ENCODE measurements around the gene DIO1.

DIO1 gene

GRCh38 chr1:53944469-53945182 is 50.6 kb downstream of the DIO1 start:
- H2BK120ac ChIP-seq (ENCODE audit: low read depth, low read length), result no peak overlapping the region
- no peak overlapping the region for H3K18ac ChIP-seq (ENCODE audit: low read length)
- H4K8ac ChIP-seq (ENCODE audit: low read depth, low read length), result no peak overlapping the region
- peak overlapping the region; percentile 73 for H3K4me3 ChIP-seq (ENCODE audit: low read length)
- H2BK5ac ChIP-seq (ENCODE audit: low read length), result no peak overlapping the region
- H3K27me3 ChIP-seq (ENCODE audit: insufficient read depth, low read length, poor library complexity), result no peaks in the 10 kb centered on the region
- WGBS (ENCODE audit: extremely low coverage, insufficient coverage, low lambda C conversion rate), result no CpG with 5 or more reads among the region's 20 CpGs
- no peak overlapping the region for H3K27ac ChIP-seq (ENCODE audit: low read depth, low read length)
- H2BK15ac ChIP-seq (replicated peaks; ENCODE audit: low read depth), result no peak overlapping the region
- peak overlapping the region; percentile 5 for H3K4ac ChIP-seq (ENCODE audit: low read depth, low read length)
- H3K9ac ChIP-seq (ENCODE audit: low read length), result peak overlapping the region; percentile 91
- H3K36me3 ChIP-seq (ENCODE audit: control insufficient read depth, insufficient read depth, low read length), result no peaks in the 10 kb centered on the region
- DNase-seq, result peak; percentile 44
- peak overlapping the region; percentile 99 for H3K23ac ChIP-seq (ENCODE audit: low read length)
- H3K56ac ChIP-seq (ENCODE audit: low read length), result peak overlapping the region; percentile 87
- peaks cover 16% of the 10 kb centered on the region for H3K79me2 ChIP-seq (ENCODE audit: control insufficient read depth, insufficient read depth, low read length)
- peak overlapping the region; percentile 77 for H3K4me2 ChIP-seq (ENCODE audit: low read length)
- peaks cover 7% of the 10 kb centered on the region for H3K4me1 ChIP-seq (ENCODE audit: control insufficient read depth, low read depth, low read length)
- H4K5ac ChIP-seq (ENCODE audit: low read length), result no peak overlapping the region
- H3K79me1 ChIP-seq (ENCODE audit: low read length), result peaks cover 14% of the 10 kb centered on the region
- H2AK5ac ChIP-seq (ENCODE audit: low read length), result peak overlapping the region; percentile 83

GRCh38 chr1:53945183-53945432 is 51.1 kb downstream of the DIO1 start:
- H3K56ac ChIP-seq (ENCODE audit: low read length), result peak overlapping the region; percentile 87
- H4K8ac ChIP-seq (ENCODE audit: low read depth, low read length), result no peak overlapping the region
- H3K27me3 ChIP-seq (ENCODE audit: insufficient read depth, low read length, poor library complexity), result no peaks in the 10 kb centered on the region
- peaks cover 21% of the 10 kb centered on the region for H3K79me2 ChIP-seq (ENCODE audit: control insufficient read depth, insufficient read depth, low read length)
- no peak overlapping the region for H2AK5ac ChIP-seq (ENCODE audit: low read length)
- H3K4me2 ChIP-seq (ENCODE audit: low read length), result peak overlapping the region; percentile 77
- peaks cover 19% of the 10 kb centered on the region for H3K79me1 ChIP-seq (ENCODE audit: low read length)
- H2BK5ac ChIP-seq (ENCODE audit: low read length), result peak overlapping the region; percentile 43
- no peak overlapping the region for H2BK120ac ChIP-seq (ENCODE audit: low read depth, low read length)
- no peak overlapping the region for H3K4ac ChIP-seq (ENCODE audit: low read depth, low read length)
- no peak overlapping the region for H2BK15ac ChIP-seq (replicated peaks; ENCODE audit: low read depth)
- peak overlapping the region; percentile 13 for H3K18ac ChIP-seq (ENCODE audit: low read length)
- peak overlapping the region; percentile 73 for H3K4me3 ChIP-seq (ENCODE audit: low read length)
- no peak overlapping the region for H4K5ac ChIP-seq (ENCODE audit: low read length)
- no peaks in the 10 kb centered on the region for H3K36me3 ChIP-seq (ENCODE audit: control insufficient read depth, insufficient read depth, low read length)
- no peak overlapping the region for H3K23ac ChIP-seq (ENCODE audit: low read length)
- H3K4me1 ChIP-seq (ENCODE audit: control insufficient read depth, low read depth, low read length), result peaks cover 7% of the 10 kb centered on the region
- peak overlapping the region; percentile 50 for H3K27ac ChIP-seq (ENCODE audit: low read depth, low read length)
- no peak for DNase-seq
- WGBS (ENCODE audit: extremely low coverage, insufficient coverage, low lambda C conversion rate), result no CpG with 5 or more reads among the region's 16 CpGs
- H3K9ac ChIP-seq (ENCODE audit: low read length), result peak overlapping the region; percentile 91

GRCh38 chr1:53945433-53946251 is 51.7 kb downstream of the DIO1 start, which contains the start of gene IFT25:
Gene IFT25 (minus strand): TSS chr1:53945699. CDS start chr1:53940082, 5,617 bp downstream.
- DNase-seq, result peak; percentile 96
- H3K36me3 ChIP-seq (ENCODE audit: control insufficient read depth, insufficient read depth, low read length), result no peaks in the 10 kb centered on the region
- no CpG with 5 or more reads among the region's 90 CpGs for WGBS (ENCODE audit: extremely low coverage, insufficient coverage, low lambda C conversion rate)

GRCh38 chr1:53946252-53947171 is 52.5 kb downstream of the DIO1 start, which contains the start of gene LRRC42:
Gene LRRC42 (plus strand): TSS chr1:53946350. CDS start chr1:53952000, 5,650 bp downstream.
- WGBS (ENCODE audit: extremely low coverage, insufficient coverage, low lambda C conversion rate), result no CpG with 5 or more reads among the region's 58 CpGs
- peak within 1 kb of the TSS; percentile 43 for H2BK5ac ChIP-seq (ENCODE audit: low read length)
- no peak within 1 kb of the TSS for H2BK15ac ChIP-seq (replicated peaks; ENCODE audit: low read depth)
- peak within 1 kb of the TSS; percentile 77 for H3K4me2 ChIP-seq (ENCODE audit: low read length)
- peak within 1 kb of the TSS; percentile 54 for H2BK120ac ChIP-seq (ENCODE audit: low read depth, low read length)
- no peak within 1 kb of the TSS for H4K5ac ChIP-seq (ENCODE audit: low read length)
- H3K23ac ChIP-seq (ENCODE audit: low read length), result no peak within 1 kb of the TSS
- peak within 1 kb of the TSS; percentile 68 for H3K27ac ChIP-seq (ENCODE audit: low read depth, low read length)
- peaks cover 23% of the 10 kb centered on the region for H3K79me1 ChIP-seq (ENCODE audit: low read length)
- no peak for DNase-seq
- H2AK5ac ChIP-seq (ENCODE audit: low read length), result no peak within 1 kb of the TSS
- peak within 1 kb of the TSS; percentile 92 for H3K18ac ChIP-seq (ENCODE audit: low read length)
- peaks cover 7% of the 10 kb centered on the region for H3K4me1 ChIP-seq (ENCODE audit: control insufficient read depth, low read depth, low read length)
- peak within 1 kb of the TSS; percentile 96 for H3K56ac ChIP-seq (ENCODE audit: low read length)
- H3K79me2 ChIP-seq (ENCODE audit: control insufficient read depth, insufficient read depth, low read length), result peaks cover 24% of the 10 kb centered on the region
- peak within 1 kb of the TSS; percentile 73 for H3K4ac ChIP-seq (ENCODE audit: low read depth, low read length)
- no peak within 1 kb of the TSS for H4K8ac ChIP-seq (ENCODE audit: low read depth, low read length)
- H3K9ac ChIP-seq (ENCODE audit: low read length), result peak within 1 kb of the TSS; percentile 91
- no peaks in the 10 kb centered on the region for H3K36me3 ChIP-seq (ENCODE audit: control insufficient read depth, insufficient read depth, low read length)
- peak within 1 kb of the TSS; percentile 73 for H3K4me3 ChIP-seq (ENCODE audit: low read length)
- H3K27me3 ChIP-seq (ENCODE audit: insufficient read depth, low read length, poor library complexity), result no peaks in the 10 kb centered on the region

More at GRCh38 chr1:53945433-53946251, 51.7 kb downstream of the DIO1 start, which contains the start of gene IFT25:
- Histone ChIP-seq H2BK5ac (ENCODE audit: low read length) (peak within 1 kb of the TSS; percentile 43), H2BK120ac (ENCODE audit: low read depth, low read length) (peak within 1 kb of the TSS; percentile 54), H3K18ac (ENCODE audit: low read length) (peak within 1 kb of the TSS; percentile 92), H3K27me3 (ENCODE audit: insufficient read depth, low read length, poor library complexity) (no peaks in the 10 kb centered on the region), H3K79me1 (ENCODE audit: low read length) (peaks cover 22% of the 10 kb centered on the region), H3K79me2 (ENCODE audit: control insufficient read depth, insufficient read depth, low read length) (peaks cover 22% of the 10 kb centered on the region), H4K5ac (ENCODE audit: low read length) (no peak within 1 kb of the TSS), H3K27ac (ENCODE audit: low read depth, low read length) (peak within 1 kb of the TSS; percentile 68), H4K8ac (ENCODE audit: low read depth, low read length) (no peak within 1 kb of the TSS), H3K4me2 (ENCODE audit: low read length) (peak within 1 kb of the TSS; percentile 77), H3K23ac (ENCODE audit: low read length) (peak within 1 kb of the TSS; percentile 99), H3K4ac (ENCODE audit: low read depth, low read length) (peak within 1 kb of the TSS; percentile 73), H3K4me3 (ENCODE audit: low read length) (peak within 1 kb of the TSS; percentile 73), H2BK15ac (replicated peaks; ENCODE audit: low read depth) (no peak within 1 kb of the TSS), H3K9ac (ENCODE audit: low read length) (peak within 1 kb of the TSS; percentile 91), H3K4me1 (ENCODE audit: control insufficient read depth, low read depth, low read length) (peaks cover 7% of the 10 kb centered on the region), H2AK5ac (ENCODE audit: low read length) (peak within 1 kb of the TSS; percentile 83), H3K56ac (ENCODE audit: low read length) (peak within 1 kb of the TSS; percentile 96)

- H3K4me2 ChIP-seq (ENCODE audit: low read length), result peak overlapping the region; percentile 27
- H3K4me1 ChIP-seq (ENCODE audit: control insufficient read depth, low read depth, low read length), result peaks cover 7% of the 10 kb centered on the region
- no peak overlapping the region for H4K5ac ChIP-seq (ENCODE audit: low read length)
- H2BK5ac ChIP-seq (ENCODE audit: low read length), result no peak overlapping the region
- H3K23ac ChIP-seq (ENCODE audit: low read length), result no peak overlapping the region
- peak overlapping the region; percentile 87 for H3K9ac ChIP-seq (ENCODE audit: low read length)
- DNase-seq, result peak; percentile 37
- H2AK5ac ChIP-seq (ENCODE audit: low read length), result no peak overlapping the region
- peaks cover 23% of the 10 kb centered on the region for H3K79me1 ChIP-seq (ENCODE audit: low read length)
- H3K4ac ChIP-seq (ENCODE audit: low read depth, low read length), result no peak overlapping the region
- H2BK120ac ChIP-seq (ENCODE audit: low read depth, low read length), result no peak overlapping the region
- H3K4me3 ChIP-seq (ENCODE audit: low read length), result peak overlapping the region; percentile 66
- H4K8ac ChIP-seq (ENCODE audit: low read depth, low read length), result no peak overlapping the region
- no peaks in the 10 kb centered on the region for H3K36me3 ChIP-seq (ENCODE audit: control insufficient read depth, insufficient read depth, low read length)
- H3K56ac ChIP-seq (ENCODE audit: low read length), result peak overlapping the region; percentile 96
- WGBS (ENCODE audit: extremely low coverage, insufficient coverage, low lambda C conversion rate), result no CpG with 5 or more reads among the region's 6 CpGs
- no peak overlapping the region for H3K27ac ChIP-seq (ENCODE audit: low read depth, low read length)
- H3K27me3 ChIP-seq (ENCODE audit: insufficient read depth, low read length, poor library complexity), result no peaks in the 10 kb centered on the region
- no peak overlapping the region for H3K18ac ChIP-seq (ENCODE audit: low read length)
- H3K79me2 ChIP-seq (ENCODE audit: control insufficient read depth, insufficient read depth, low read length), result peaks cover 24% of the 10 kb centered on the region
- no peak overlapping the region for H2BK15ac ChIP-seq (replicated peaks; ENCODE audit: low read depth)
Observed at GRCh38 chr1:53947172-53947907, 53.4 kb downstream of the DIO1 start.
